Stimulated activated CD8-positive, alpha-beta memory T cell treated with anti-CD3 and anti-CD28 coated beads, Interleukin-12 subunit alpha, Interleukin-12 subunit beta, amount 100 ng/mL, for 24 hours (primary cell): Measurements from ENCODE around the gene IMPDH1.

Source experiments
- DNase-seq: peaks from one replicate; pipeline ENCODE4 v3.0.0-alpha.2; 2020; ENCODE audit errors: extremely low read depth

The IMPDH1 gene

GRCh38 chr7:128387216-128388144 lies 22.3 kb downstream of the IMPDH1 start:
- DNase-seq, result no peak

GRCh38 chr7:128385988-128386925 lies 23.5 kb downstream of the IMPDH1 start:
- DNase-seq, result no peak

- DNase-seq, result no peak
Observed at GRCh38 chr7:128384726-128385125, 25.1 kb downstream of the IMPDH1 start.

GRCh38 chr7:128383776-128384175 lies 26.0 kb downstream of the IMPDH1 start:
- no peak for DNase-seq

- no peak for DNase-seq
Observed at GRCh38 chr7:128381161-128381821, 28.5 kb downstream of the IMPDH1 start.

- DNase-seq, result no peak
Observed at GRCh38 chr7:128380483-128381106, 29.2 kb downstream of the IMPDH1 start.

- no peak for DNase-seq
Observed at GRCh38 chr7:128379900-128380479, 29.8 kb downstream of the IMPDH1 start.

GRCh38 chr7:128378637-128379036 lies 31.1 kb downstream of the IMPDH1 start:
- no peak for DNase-seq

- DNase-seq, result no peak
Observed at GRCh38 chr7:128376077-128376476, 33.7 kb downstream of the IMPDH1 start.

- no peak for DNase-seq
Observed at GRCh38 chr7:128374041-128374440, 35.7 kb downstream of the IMPDH1 start.

GRCh38 chr7:128373606-128374005 lies 36.2 kb downstream of the IMPDH1 start:
- no peak for DNase-seq

- DNase-seq, result no peak
Observed at GRCh38 chr7:128370491-128370890, 39.3 kb downstream of the IMPDH1 start.

GRCh38 chr7:128366986-128367385 lies 42.8 kb downstream of the IMPDH1 start:
- no peak for DNase-seq

GRCh38 chr7:128366300-128366699 lies 43.5 kb downstream of the IMPDH1 start:
- no peak for DNase-seq

GRCh38 chr7:128365432-128365831 lies 44.4 kb downstream of the IMPDH1 start:
- no peak for DNase-seq

- DNase-seq, result no peak
Observed at GRCh38 chr7:128364166-128364870, 45.5 kb downstream of the IMPDH1 start.

GRCh38 chr7:128363261-128363721 lies 46.5 kb downstream of the IMPDH1 start:
- DNase-seq, result no peak

GRCh38 chr7:128362670-128363069 lies 47.1 kb downstream of the IMPDH1 start:
- no peak for DNase-seq

GRCh38 chr7:128361411-128362379 lies 48.1 kb downstream of the IMPDH1 start, which contains the start of gene PRRT4:
PRRT4 (minus strand) TSS chr7:128361690.
- DNase-seq, result no peak
